Measurements from ENCODE around the gene KLF6.

Gene KLF6

DNA sequence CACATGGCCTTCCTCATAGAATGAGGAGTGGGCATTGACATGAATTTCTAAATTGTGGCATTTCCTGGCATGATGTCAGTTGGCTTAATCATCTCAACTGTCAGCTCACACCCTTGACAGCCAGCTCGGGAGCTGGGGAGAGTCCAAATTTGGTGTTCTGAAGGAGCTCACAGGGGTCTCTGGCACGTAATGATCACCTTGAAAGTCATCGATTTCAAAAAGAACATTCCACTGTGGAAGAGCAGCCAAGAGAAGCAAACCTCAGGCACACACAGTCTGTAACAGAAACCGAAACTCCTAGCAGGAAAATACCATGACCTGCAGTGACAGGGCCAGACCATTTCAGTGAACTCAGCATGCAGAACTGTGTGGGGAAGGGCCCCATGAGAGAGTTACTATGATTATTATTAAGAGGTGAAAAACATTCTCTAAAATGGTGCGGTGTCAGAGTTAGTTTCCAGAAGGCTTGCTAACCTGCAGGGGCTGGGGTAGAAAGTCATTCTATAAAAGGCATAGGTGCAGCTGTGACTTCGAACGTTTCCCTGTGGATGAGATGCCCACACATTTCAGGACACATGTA, 26.4 kb upstream of the KLF6 start:
- no peak for DNase-seq

- no peak for DNase-seq
Measured at GRCh38 chr10:3808689-3809199, 23.7 kb upstream of the KLF6 start.

DNA sequence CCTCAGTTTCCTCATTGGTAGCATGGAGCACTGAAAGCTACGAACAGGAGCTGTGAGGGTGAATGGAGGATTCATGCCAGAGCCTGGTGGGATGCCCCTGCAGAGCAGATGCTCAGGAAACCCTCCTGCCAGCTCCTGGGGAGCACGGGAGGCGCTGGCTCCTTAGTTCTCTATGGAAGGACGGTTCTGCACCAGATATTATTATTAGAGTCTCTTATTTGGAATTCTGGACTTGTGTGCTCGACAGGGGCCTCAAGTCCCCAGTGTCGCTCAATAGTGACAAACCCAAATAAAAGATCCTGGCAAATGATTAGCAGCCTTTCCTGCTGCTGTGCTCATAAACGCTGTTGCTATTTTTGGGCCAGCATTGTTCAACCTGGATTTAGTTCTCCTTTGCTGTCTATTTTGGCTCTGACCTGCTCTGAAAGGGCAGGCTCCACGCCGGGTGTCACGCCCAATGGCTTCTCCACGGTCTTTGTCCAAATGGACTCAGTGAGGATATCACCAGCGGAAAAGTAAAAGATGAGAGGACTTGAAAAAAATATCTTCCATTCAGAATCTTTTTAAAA, 23.0 kb upstream of the KLF6 start:
- peak in 1 of 14 donors; percentile 83 for DNase-seq

GRCh38 chr10:3807211-3807927, 22.4 kb upstream of the KLF6 start:
- peak in 1 of 14 donors; percentile 83 for DNase-seq

GRCh38 chr10:3806603-3807002, 21.6 kb upstream of the KLF6 start:
- no peak for DNase-seq

DNA sequence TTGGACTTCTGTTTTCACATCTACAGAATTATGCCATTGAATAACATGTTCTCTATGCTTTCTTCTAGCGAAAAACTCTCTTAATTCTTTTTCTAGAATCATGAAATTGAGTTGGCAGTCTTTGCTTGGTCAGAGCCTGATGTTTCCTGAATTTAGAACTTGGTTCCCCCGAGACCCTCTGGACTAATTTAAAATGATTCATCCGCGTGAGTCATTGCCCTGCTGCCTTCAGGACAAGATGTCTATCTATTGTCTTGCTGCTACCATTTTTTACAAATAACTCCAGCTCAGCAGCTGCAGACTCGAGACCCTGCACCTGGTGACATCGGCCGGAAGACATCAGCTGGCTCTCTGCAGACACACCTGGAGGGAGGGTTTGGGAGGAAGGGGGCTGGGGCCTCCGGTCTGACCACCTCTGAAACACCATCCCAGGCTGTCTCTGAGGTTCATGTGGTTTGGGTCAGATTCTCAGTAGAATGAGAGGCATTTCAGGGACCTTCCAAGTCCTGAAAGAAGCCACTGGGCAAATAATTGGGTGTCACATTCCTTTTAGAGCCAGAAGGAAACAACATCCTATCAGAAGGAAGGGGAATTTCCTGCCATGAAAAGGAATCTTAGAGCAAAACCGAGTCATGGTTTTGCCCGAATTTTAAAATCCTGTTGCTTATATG, 20.9 kb upstream of the KLF6 start:
- no peak for DNase-seq

- DNase-seq: no peak
Measured at GRCh38 chr10:3805201-3805790, 20.3 kb upstream of the KLF6 start.

- DNase-seq: no peak
Measured at GRCh38 chr10:3803927-3804741, 19.1 kb upstream of the KLF6 start.

DNA sequence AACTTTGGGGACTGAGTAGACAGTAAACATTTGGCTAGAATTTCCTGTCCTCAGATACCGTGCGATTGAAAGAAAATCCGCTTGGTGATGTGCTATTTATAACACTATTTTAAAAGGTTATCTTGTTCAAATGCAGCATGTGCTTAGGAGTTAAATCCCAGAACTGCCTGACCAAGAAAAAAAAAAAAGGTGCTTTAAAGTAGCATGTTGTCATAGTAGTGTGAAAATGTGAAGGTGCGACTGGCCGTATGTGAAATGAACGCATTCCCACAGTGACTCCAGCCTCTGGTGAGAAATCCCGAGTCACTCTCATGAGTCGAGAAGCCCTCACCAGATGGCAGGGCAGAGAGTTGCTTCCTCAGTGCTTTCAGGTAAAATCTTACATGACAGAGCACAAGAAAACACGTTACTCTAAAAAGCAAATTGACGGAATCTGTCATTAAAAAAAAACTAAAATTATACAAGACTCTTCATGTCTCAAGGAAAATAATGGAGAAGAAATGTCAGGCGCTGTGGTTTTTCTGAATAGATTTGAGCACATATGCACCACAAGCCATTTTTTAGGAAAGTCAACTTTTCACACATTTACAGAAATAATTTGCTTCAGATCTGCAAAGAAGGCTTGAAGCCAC, 18.4 kb upstream of the KLF6 start:
- no peak for DNase-seq

- no peak for DNase-seq
Measured at GRCh38 chr10:3802526-3803265, 17.7 kb upstream of the KLF6 start.

- DNase-seq: no peak
Measured at GRCh38 chr10:3801558-3802192, 16.7 kb upstream of the KLF6 start.

- DNase-seq: no peak
Measured at GRCh38 chr10:3800586-3800985, 15.6 kb upstream of the KLF6 start.

- DNase-seq: no peak
Measured at GRCh38 chr10:3797750-3798149, 12.7 kb upstream of the KLF6 start.

DNA sequence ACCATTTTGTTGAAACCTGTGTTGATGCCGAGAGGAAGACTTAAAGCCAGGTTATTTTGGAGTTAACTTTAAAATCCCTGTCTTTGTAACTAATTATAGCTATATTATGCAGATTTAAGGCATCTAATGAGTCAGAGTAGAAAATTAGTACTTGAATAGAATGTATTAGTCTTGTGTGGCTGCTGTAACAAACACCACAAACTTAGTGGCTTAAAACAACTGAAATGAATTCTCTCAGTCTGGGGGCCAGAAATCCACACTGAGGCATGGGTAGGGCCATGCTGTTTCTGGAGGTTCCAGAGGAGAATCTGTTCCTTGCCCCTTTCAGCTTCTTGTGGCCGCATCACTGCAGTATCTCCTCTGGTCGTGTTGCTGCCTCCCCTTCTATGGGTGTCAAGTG, 8.5 kb upstream of the KLF6 start:
- DNase-seq: no peak

DNA sequence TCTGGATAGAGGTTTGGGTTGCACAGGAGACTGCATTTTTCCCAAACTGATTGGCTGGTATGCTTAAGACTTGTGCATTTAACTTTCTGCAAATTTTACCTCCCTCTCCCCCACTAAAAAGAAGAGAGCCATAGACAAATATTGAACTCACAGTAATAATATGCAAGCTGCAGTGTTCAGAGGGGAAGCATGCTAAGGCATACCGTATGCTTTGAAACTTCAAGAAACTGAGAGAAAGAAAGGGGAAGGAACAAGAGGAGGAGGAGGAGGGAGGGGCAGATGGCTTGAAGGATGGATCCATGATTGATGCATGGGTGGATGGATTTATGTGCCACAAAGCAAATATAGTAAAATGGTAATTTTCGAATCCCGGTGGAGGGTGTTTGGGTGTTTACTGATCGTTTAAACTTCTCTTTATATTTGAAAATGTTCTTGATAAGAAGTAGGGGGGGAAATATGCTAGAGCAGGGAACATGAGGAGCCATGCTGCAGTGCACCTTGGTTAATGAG, 7.8 kb upstream of the KLF6 start:
- DNase-seq: no peak

GRCh38 chr10:3791974-3792633, 7.1 kb upstream of the KLF6 start:
- no peak for DNase-seq

DNA sequence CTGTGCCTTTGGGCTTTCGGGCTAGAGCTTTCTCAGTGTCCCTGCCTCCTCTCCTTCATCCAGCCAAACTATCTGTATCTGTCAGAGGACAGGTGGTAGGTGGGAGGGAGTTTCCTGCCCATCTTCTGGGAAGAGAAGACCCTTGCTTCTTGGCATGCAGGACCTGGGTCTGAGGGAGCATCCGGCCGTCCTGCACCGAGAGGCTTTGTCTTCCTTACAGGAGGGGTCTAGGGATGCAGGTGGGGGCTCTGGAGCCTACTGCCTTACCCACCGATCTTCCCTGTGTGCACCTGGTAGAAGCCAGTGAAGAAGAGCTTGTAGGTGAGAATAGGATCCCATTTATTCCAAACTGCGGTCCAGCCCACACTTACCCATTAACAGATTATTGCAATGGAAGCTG, 5.8 kb upstream of the KLF6 start:
- no peak for DNase-seq

DNA sequence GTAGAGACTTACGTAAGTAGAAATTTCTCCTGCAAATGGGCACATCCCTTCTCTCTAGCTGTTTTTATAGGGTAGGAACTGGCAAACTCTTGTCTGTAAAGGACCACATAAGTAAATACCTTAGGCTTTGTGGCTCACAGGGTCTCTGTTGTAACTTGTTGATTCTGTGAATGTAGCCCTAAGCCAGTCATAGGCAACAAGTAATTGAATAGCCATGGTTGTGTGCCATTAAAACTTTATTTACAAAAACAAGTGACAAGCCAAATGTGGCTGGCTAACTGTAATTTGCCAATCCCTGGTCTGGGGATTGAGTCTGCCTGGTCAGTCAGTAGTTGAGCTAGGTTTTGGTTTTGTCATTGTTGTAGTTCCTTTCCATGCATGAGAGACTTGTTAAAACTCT, 5.3 kb upstream of the KLF6 start:
- no peak for DNase-seq

GRCh38 chr10:3789621-3790020, 4.6 kb upstream of the KLF6 start:
- no peak for DNase-seq

GRCh38 chr10:3787816-3788215, 2.8 kb upstream of the KLF6 start:
- DNase-seq: no peak
